ENCODE data around the gene DDB1. TPM values are rescaled to one million over a fixed set of nuclear protein-coding genes. Genes with fewer than 3 reads are reported as not detected.

Gene DDB1
- total and polyA plus RNA-seq, 2 experiments from 2014 or later = 177 to 215 TPM

GRCh38 chr11:61307354-61307753 is 25.6 kb downstream of the DDB1 start:
- Histone ChIP-seq H3K79me2 (no peaks in the 10 kb centered on the region), H3K9me2 (replicated peaks; ENCODE audit: insufficient read depth) (no peaks in the 10 kb centered on the region), H3K4me1 (ENCODE audit: insufficient read depth) (no peaks in the 10 kb centered on the region), H4K20me1 (ENCODE audit: insufficient read depth, poor library complexity, severe bottlenecking) (peaks cover 11% of the 10 kb centered on the region), H3K9me3 (ENCODE audit: low read depth) (no peaks in the 10 kb centered on the region), H2AFZ (no peak overlapping the region), H3K27me3 (no peaks in the 10 kb centered on the region), H3K27ac (no peak overlapping the region), H3K4me3 (no peak overlapping the region), H3K4me2 (no peak overlapping the region), H3K36me3 (replicated peaks; ENCODE audit: insufficient read depth, low read depth) (no peaks in the 10 kb centered on the region)
- DNase-seq (ENCODE audit: low spot score) = no peak
- TF ChIP-seq CTCF (IDR thresholded peaks at IDR 0.05; ENCODE audit: poor library complexity) = no peak
- no peak for TF ChIP-seq EZH2phosphoT487 (IDR thresholded peaks at IDR 0.05; ENCODE audit: low read depth, severe bottlenecking, unreplicated experiment)
- no peak for TF ChIP-seq EZH2 (IDR thresholded peaks at IDR 0.05; ENCODE audit: borderline replicate concordance)
- WGBS (ENCODE audit: low lambda C conversion rate, missing lambda C conversion rate) = 82% methylated on average over 1 of the region's 1 CpG

GRCh38 chr11:61306221-61306620 is 26.7 kb downstream of the DDB1 start:
- H3K4me1 ChIP-seq (ENCODE audit: insufficient read depth) = no peaks in the 10 kb centered on the region
- H3K27me3 ChIP-seq = no peaks in the 10 kb centered on the region
- H2AFZ ChIP-seq = no peak overlapping the region
- 100% methylated on average over 1 of the region's 1 CpG for WGBS (ENCODE audit: low lambda C conversion rate, missing lambda C conversion rate)
- H3K4me3 ChIP-seq = no peak overlapping the region
- H3K27ac ChIP-seq = no peak overlapping the region
- H3K9me2 ChIP-seq (replicated peaks; ENCODE audit: insufficient read depth) = no peaks in the 10 kb centered on the region
- DNase-seq (ENCODE audit: low spot score) = no peak
- no peak for TF ChIP-seq EZH2phosphoT487 (IDR thresholded peaks at IDR 0.05; ENCODE audit: low read depth, severe bottlenecking, unreplicated experiment)
- no peaks in the 10 kb centered on the region for H3K9me3 ChIP-seq (ENCODE audit: low read depth)
- no peak overlapping the region for H3K4me2 ChIP-seq
- peaks cover 11% of the 10 kb centered on the region for H4K20me1 ChIP-seq (ENCODE audit: insufficient read depth, poor library complexity, severe bottlenecking)
- H3K36me3 ChIP-seq (replicated peaks; ENCODE audit: insufficient read depth, low read depth) = no peaks in the 10 kb centered on the region
- H3K79me2 ChIP-seq = no peaks in the 10 kb centered on the region

- no peak overlapping the region for H3K4me2 ChIP-seq
- TF ChIP-seq EZH2phosphoT487 (IDR thresholded peaks at IDR 0.05; ENCODE audit: low read depth, severe bottlenecking, unreplicated experiment) (no peak), EZH2 (IDR thresholded peaks at IDR 0.05; ENCODE audit: borderline replicate concordance) (no peak), CTCF (IDR thresholded peaks at IDR 0.05; ENCODE audit: poor library complexity) (no peak)
Observed at GRCh38 chr11:61305417-61305816, 27.5 kb downstream of the DDB1 start.

GRCh38 chr11:61303725-61304124 is 29.2 kb downstream of the DDB1 start:
- Histone ChIP-seq H2AFZ (no peak overlapping the region), H3K79me2 (no peaks in the 10 kb centered on the region), H4K20me1 (ENCODE audit: insufficient read depth, poor library complexity, severe bottlenecking) (peaks cover 11% of the 10 kb centered on the region), H3K27ac (no peak overlapping the region), H3K36me3 (replicated peaks; ENCODE audit: insufficient read depth, low read depth) (no peaks in the 10 kb centered on the region), H3K27me3 (no peaks in the 10 kb centered on the region), H3K4me1 (ENCODE audit: insufficient read depth) (no peaks in the 10 kb centered on the region), H3K9me3 (ENCODE audit: low read depth) (no peaks in the 10 kb centered on the region), H3K9me2 (replicated peaks; ENCODE audit: insufficient read depth) (no peaks in the 10 kb centered on the region), H3K4me2 (no peak overlapping the region), H3K4me3 (no peak overlapping the region)
- TF ChIP-seq EZH2 (IDR thresholded peaks at IDR 0.05; ENCODE audit: borderline replicate concordance) = no peak
- no peak for TF ChIP-seq EZH2phosphoT487 (IDR thresholded peaks at IDR 0.05; ENCODE audit: low read depth, severe bottlenecking, unreplicated experiment)
- no peak for TF ChIP-seq CTCF (IDR thresholded peaks at IDR 0.05; ENCODE audit: poor library complexity)
- WGBS (ENCODE audit: low lambda C conversion rate, missing lambda C conversion rate) = 97% methylated on average over 9 of the region's 9 CpGs
- DNase-seq (ENCODE audit: low spot score) = no peak

More at GRCh38 chr11:61305417-61305816, 27.5 kb downstream of the DDB1 start:
- no peaks in the 10 kb centered on the region for H3K79me2 ChIP-seq
- H3K9me3 ChIP-seq (ENCODE audit: low read depth) = no peaks in the 10 kb centered on the region
- H3K4me3 ChIP-seq = no peak overlapping the region
- no peak overlapping the region for H3K27ac ChIP-seq
- no peak overlapping the region for H2AFZ ChIP-seq
- H3K36me3 ChIP-seq (replicated peaks; ENCODE audit: insufficient read depth, low read depth) = no peaks in the 10 kb centered on the region
- H4K20me1 ChIP-seq (ENCODE audit: insufficient read depth, poor library complexity, severe bottlenecking) = peaks cover 11% of the 10 kb centered on the region
- no peaks in the 10 kb centered on the region for H3K27me3 ChIP-seq
- no peaks in the 10 kb centered on the region for H3K4me1 ChIP-seq (ENCODE audit: insufficient read depth)
- H3K9me2 ChIP-seq (replicated peaks; ENCODE audit: insufficient read depth) = no peaks in the 10 kb centered on the region
- 99% methylated on average over 7 of the region's 7 CpGs for WGBS (ENCODE audit: low lambda C conversion rate, missing lambda C conversion rate)
- DNase-seq (ENCODE audit: low spot score) = no peak

Data from hepatocyte (in vitro differentiated cells).